Activated naive CD4-positive, alpha-beta T cell treated with anti-CD3 and anti-CD28 coated beads, Interleukin-2, amount 50 U/mL, for 72 hours (primary cell): Measurements from ENCODE around the gene ZNF674. TPM values are rescaled to one million over a fixed set of nuclear protein-coding genes. Genes with fewer than 3 reads are reported as not detected.
A peak's percentile ranks its signal among the peaks of the same experiment; 100 is the strongest.
"Not testable (repeated sequence)": the region's sequence is repeated elsewhere in the genome, so short reads cannot be mapped to it uniquely, and the experiment has no call there.

Source experiments
- ATAC-seq, 2 donors: fragments of 150-1000 bp; cut with Tn5 transposase; 2 replicates each; pipeline ENCODE4 v1.10.0; 2021; ENCODE audit warnings: mild to moderate bottlenecking in 2 of 2, moderate library complexity in 2 of 2
- DNase-seq, 2 donors: peaks; one replicate each; pipeline ENCODE4 v3.0.0; 2021 to 2022; ENCODE audit warnings: low spot score in 2 of 2
- H3K27ac Mint-ChIP-seq, 2 donors: one replicate each; pipeline ENCODE4 v1.8.0; 2022; ENCODE audit warnings: mild to moderate bottlenecking in 2 of 2, mixed read lengths in 2 of 2
- H3K36me3 Mint-ChIP-seq, 2 donors: one replicate each; pipeline ENCODE4 v1.8.0; 2022; ENCODE audit warnings: mixed read lengths in 2 of 2
- H3K9me3 Mint-ChIP-seq, 2 donors: one replicate each; pipeline ENCODE4 v1.8.0; 2022; ENCODE audit warnings: mixed read lengths in 2 of 2
- total RNA-seq, 2 donors: library from RNA; stranded (reverse); gene quantifications; one replicate each; pipeline ENCODE4 v1.2.3, GENCODE V29; 2022

ZNF674 gene
- total RNA-seq, 2 donors from 2014 or later: 2.3 to 3.1 TPM

DNA sequence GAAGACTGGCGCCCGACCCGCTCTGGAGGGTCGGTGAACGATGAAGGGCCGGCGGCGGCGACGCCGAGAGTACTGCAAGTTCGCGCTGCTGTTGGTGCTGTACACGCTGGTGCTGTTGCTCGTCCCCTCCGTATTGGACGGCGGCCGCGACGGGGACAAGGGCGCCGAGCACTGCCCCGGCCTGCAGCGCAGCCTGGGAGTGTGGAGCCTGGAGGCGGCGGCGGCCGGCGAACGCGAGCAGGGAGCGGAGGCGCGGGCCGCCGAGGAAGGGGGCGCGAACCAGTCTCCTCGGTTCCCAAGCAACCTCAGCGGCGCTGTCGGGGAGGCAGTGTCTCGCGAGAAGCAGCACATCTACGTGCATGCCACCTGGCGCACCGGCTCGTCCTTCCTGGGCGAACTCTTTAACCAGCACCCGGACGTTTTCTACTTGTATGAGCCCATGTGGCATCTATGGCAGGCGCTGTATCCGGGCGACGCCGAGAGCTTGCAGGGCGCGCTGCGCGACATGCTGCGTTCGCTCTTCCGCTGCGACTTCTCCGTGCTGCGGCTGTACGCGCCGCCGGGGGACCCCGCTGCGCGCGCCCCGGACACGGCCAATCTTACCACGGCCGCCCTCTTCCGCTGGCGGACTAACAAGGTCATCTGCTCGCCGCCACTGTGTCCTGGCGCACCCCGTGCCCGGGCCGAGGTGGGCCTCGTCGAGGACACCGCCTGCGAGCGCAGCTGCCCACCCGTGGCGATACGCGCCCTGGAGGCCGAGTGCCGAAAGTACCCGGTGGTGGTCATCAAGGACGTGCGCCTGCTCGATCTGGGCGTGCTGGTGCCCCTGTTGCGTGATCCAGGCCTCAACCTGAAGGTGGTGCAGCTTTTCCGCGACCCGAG, 28.9 kb upstream of the ZNF674 start:
- no peaks in the 10 kb centered on the region for H3K9me3 Mint-ChIP-seq
- no peaks in the 10 kb centered on the region for H3K36me3 Mint-ChIP-seq
- ATAC-seq (peak; percentile 26 to 57), DNase-seq (peak in 1 of 2 donors; percentile 44)
- peak overlapping the region in 1 of 2 donors; percentile 90 for H3K27ac Mint-ChIP-seq

DNA sequence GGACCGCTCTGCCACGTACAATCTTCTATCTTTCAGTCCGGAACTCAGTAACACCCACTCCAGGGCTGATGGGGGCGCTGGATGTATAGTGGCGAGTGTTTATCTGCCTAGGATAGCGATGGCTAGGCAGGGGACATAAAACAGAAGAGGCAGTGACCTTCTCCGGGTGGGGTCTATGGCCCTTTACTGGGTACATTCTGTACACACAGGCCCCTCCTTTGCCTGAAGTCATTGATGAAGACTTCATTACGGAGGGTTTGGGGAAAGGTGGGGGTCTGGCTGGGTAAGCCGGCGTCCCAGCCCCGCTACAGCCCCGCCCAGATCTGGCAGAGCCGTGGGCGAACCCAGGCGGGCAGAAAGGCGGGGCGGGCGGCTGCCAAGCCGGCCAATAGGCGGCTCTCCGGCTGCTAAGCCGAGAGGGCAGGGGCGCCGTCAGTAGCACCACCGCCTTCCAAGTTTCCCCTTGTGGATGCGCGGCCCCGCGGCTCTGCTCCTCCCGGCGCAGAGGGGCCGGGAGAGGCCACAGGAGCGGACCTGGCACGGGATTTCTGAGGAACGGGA, 28.2 kb upstream of the ZNF674 start, which contains the start of gene CHST7:
Gene CHST7 (plus strand): TSS at position 435 of the 561 bp plus-strand sequence. CDS start 167 bp downstream, outside the sequence.
- H3K9me3 Mint-ChIP-seq: no peaks in the 10 kb centered on the region
- ATAC-seq (peak; percentile 27 to 61), DNase-seq (peak in 1 of 2 donors; percentile 33)
- no peaks in the 10 kb centered on the region for H3K36me3 Mint-ChIP-seq
- H3K27ac Mint-ChIP-seq: peak within 1 kb of the TSS; percentile 32 to 90

DNA sequence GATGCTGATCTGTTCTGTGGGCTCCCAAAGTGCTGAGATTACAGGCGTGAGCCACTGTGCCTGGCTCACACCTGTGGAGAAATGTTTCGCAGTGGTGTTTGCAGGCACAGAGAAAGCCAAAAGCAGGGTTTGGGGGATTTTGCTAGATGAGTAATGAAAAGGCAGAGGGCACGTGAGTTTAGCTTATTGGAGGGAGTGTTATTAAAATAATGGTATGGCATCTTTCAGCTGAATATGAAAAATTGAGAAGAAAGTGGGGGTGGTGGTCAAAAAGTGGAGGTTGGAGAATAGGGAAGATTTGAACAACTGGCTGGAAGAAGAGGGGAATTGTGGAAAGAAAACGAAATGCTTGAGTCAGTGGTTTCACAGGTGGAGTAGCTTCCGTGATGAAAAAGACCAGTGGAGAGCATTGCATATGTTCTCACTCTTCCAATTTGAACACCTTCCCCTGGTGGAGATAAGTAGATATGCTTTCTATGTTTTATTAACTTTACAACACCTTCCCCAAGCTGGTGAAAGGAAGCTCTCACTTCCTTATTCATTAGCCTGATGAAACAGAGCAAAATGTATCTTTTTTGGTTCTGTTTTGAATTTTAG, 27.2 kb upstream of the ZNF674 start:
- Mint-ChIP-seq H3K27ac (peak overlapping the region; percentile 53 to 90), H3K9me3 (no peaks in the 10 kb centered on the region), H3K36me3 (no peaks in the 10 kb centered on the region)
- ATAC-seq (peak; percentile 64 to 76), DNase-seq (peak in 1 of 2 donors; percentile 12)

GRCh38 chrX:46571423-46572339, 26.5 kb upstream of the ZNF674 start:
- no peak for DNase-seq
- Mint-ChIP-seq H3K27ac (peak overlapping the region; percentile 53 to 90), H3K36me3 (no peaks in the 10 kb centered on the region), H3K9me3 (no peaks in the 10 kb centered on the region)
- ATAC-seq: peak in 1 of 2 donors; percentile 71

GRCh38 chrX:46569621-46570020, 24.4 kb upstream of the ZNF674 start:
- DNase-seq (no peak), ATAC-seq (no peak)
- Mint-ChIP-seq H3K9me3 (no peaks in the 10 kb centered on the region), H3K36me3 (no peaks in the 10 kb centered on the region), H3K27ac (no peak overlapping the region)

DNA sequence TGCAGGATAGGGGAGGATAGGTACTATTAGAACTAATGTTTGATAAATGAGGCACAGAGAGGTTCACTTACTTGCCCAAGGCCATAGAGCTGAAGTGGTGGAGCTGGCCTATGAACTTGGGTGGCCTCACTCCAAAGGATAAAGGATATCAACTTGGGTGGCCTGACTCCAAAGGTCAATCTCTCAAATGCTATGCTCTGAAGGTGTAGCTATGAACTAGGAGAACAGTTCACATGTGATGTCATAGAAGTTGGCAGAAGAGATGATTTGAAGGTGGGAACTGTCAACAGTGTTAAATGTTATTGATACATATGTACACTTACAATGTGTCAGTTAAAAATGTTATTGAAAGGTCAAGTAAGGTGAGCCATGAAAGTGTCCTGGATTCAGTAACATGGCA, 22.2 kb upstream of the ZNF674 start:
- DNase-seq (no peak), ATAC-seq (no peak)
- Mint-ChIP-seq H3K36me3 (no peaks in the 10 kb centered on the region), H3K9me3 (no peaks in the 10 kb centered on the region), H3K27ac (no peak overlapping the region)

DNA sequence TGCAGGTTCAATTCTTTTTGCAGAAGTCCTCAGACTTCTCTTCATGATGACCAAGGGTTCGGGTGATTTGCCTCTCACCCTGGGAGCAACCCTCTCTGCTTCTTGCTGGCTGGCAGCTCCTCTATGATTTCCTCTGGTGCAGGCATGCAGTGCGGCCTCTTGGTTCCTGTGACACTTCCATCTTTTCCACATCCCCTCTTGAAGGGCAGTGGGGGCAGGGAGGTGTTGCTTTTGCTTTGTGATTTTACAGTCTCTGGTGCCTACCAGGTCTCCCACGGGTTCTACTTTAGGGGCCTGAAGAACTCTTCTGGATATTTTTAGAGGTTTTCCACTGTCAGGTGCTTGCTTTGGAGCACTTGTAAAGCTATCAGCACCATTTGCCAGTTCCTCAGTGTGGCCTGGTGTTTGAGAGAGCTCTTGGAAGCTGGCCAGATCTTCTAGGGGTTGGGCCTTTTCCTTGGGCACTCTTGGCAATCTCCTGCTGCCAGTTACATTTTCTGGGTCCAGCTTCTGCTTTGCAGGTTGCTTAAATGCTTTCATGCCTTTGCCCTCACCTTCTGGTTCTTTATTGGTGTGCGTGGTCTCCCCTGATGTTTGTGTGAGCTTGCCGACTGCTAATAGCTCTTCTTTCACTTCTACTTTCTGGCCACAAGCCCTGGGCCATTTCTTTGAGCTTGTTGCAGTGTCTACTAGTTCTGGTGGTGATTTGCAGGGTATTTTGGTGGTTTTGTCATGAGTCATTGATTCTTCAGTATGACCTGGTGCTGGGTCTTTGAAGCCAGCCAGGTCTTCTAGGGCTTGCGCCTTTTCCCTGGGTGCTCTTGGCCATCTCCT, 16.8 kb upstream of the ZNF674 start:
- no peaks in the 10 kb centered on the region for H3K9me3 Mint-ChIP-seq
- H3K36me3 Mint-ChIP-seq: no peaks in the 10 kb centered on the region
- peak; percentile 84 to 95 for ATAC-seq
- no peak for DNase-seq
- no peak overlapping the region for H3K27ac Mint-ChIP-seq

DNA sequence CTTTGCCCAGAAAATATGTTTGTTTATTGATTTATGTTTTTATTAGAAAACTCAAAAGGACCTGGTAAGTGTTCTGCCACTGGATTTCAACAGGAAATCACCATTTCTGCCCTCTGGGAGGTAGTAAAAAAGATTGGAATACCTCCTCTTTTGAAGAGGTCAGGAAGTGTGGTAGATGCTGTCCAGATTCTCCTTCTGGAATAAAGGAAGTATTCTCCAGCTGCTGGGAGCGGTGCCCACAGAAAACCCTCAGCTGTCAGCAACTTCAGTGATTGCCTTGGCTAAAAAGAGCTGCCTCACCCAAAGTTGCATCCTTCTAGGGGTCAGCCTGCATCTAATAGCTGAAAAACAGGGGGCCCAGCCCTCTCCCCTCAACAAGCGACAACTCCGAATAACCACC, 13.8 kb upstream of the ZNF674 start:
- H3K36me3 Mint-ChIP-seq: no peaks in the 10 kb centered on the region
- ATAC-seq (no peak), DNase-seq (no peak)
- no peaks in the 10 kb centered on the region for H3K9me3 Mint-ChIP-seq
- no peak overlapping the region for H3K27ac Mint-ChIP-seq

- Mint-ChIP-seq H3K9me3 (no peaks in the 10 kb centered on the region), H3K36me3 (no peaks in the 10 kb centered on the region), H3K27ac (no peak overlapping the region)
These were observed 9.7 kb upstream of the ZNF674 start for GRCh38 chrX:46554942-46555341.

DNA sequence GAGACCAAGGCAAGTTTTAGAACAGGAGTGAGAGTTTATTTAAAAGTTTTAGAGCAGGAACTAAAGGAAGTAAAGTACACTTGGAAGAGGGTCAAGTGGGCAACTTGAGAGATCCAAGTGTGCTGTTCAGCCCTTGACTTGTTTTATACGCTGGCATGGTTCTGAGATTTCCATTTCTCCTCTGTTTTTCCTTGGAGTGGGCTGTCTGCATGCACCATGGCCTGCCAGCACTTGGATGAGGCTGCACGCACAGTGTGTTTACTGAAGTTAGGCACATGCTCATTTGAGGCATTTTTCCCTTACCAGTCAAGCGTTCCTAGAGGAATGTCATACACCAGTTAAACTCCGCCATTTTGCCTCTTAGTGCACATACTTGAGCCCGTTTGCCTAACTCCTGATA, 8.7 kb upstream of the ZNF674 start:
- Mint-ChIP-seq H3K9me3 (no peaks in the 10 kb centered on the region), H3K27ac (no peak overlapping the region), H3K36me3 (peaks cover 0 to 2% of the 10 kb centered on the region in 2 donors)
- DNase-seq (no peak), ATAC-seq (no peak)

More at GRCh38 chrX:46554942-46555341, 9.7 kb upstream of the ZNF674 start:
- DNase-seq (no peak), ATAC-seq (no peak)

DNA sequence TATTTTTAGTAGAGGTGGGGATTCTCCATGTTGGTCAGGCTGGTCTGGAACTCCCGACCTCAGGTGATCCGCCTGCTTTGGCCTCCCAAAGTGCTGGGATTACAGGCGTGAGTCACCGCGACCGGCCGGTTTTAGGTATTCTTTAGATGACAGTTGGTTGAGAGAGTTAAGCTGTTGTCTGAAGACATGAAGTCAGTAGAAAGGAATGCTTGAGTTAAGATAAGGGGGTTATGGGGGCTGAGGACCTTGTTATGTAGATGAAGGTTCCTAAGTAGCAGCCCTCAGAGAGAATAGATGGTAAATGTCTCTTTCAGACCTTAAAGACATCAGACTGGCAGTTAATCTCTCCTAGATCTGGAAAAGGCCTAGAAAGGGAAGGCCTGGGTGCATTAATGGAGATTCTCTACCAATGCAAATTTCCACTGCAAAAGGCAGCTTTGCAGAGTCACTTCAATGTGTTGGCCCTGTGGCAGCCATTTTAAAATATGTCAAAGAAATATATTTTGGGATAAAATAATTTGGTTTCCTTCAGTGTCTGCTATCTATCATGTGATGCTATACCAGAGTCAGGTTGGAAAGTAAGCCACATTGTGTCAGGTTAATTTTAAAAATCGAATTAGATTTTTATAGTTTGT, 6.4 kb upstream of the ZNF674 start:
- Mint-ChIP-seq H3K36me3 (peaks cover 0 to 6% of the 10 kb centered on the region in 2 donors), H3K9me3 (no peaks in the 10 kb centered on the region), H3K27ac (no peak overlapping the region)
- ATAC-seq (no peak), DNase-seq (no peak)

DNA sequence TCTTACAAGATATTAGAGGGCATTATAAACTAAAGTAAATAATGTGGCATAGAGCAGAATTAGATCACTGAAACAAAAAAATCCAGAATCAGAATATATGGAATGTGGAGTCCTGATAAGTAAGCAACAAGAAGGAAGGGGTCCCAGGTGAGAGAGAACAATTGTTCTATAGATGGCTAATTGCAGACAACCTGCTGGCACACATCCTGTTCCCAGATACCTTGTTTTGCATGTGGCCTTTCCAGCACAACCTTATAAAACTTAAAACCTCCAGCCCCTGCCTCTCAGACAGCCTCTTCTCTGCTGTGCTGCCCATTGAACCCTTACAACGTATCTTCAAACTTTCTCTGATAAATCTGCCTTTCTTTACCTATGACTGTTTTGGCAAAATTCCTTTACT, 4.7 kb upstream of the ZNF674 start:
- no peak for DNase-seq
- peaks cover 4 to 6% of the 10 kb centered on the region in 2 donors for H3K36me3 Mint-ChIP-seq
- H3K27ac Mint-ChIP-seq: no peak overlapping the region
- ATAC-seq: no peak
- H3K9me3 Mint-ChIP-seq: no peaks in the 10 kb centered on the region

DNA sequence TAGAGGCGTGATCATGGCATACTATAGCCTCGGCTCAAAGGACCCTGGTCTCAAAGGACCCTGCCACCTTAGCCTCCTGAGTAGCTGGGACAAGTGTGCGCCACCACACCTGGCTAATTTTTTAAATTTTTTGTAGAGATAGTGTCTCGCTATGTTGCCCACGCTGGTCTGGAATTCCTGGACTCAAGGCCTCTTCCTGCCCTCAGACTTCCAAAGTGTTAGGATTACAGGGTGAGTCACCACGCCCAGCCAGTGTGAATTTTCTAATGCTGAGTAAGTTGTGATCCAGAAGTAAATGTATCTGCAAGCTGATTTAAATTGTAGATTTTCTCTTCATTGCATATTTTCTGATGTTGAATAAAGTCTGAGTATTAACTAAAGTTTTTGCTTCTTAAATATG, 2.6 kb upstream of the ZNF674 start:
- no peak for DNase-seq
- H3K36me3 Mint-ChIP-seq: peaks cover 4 to 6% of the 10 kb centered on the region in 2 donors
- ATAC-seq: no peak
- H3K9me3 Mint-ChIP-seq: no peaks in the 10 kb centered on the region
- H3K27ac Mint-ChIP-seq: no peak overlapping the region

GRCh38 chrX:46544527-46544926, 694 bp downstream of the ZNF674 start:
- peak overlapping the region; percentile 86 to 96 for H3K27ac Mint-ChIP-seq

GRCh38 chrX:46543441-46543840, 1.8 kb downstream of the ZNF674 start:
- no peaks in the 10 kb centered on the region for H3K9me3 Mint-ChIP-seq
- no peak for ATAC-seq
- H3K36me3 Mint-ChIP-seq: peaks cover 0 to 4% of the 10 kb centered on the region in 2 donors
- no peak overlapping the region for H3K27ac Mint-ChIP-seq
- no peak for DNase-seq

More at GRCh38 chrX:46544527-46544926, 694 bp downstream of the ZNF674 start:
- H3K36me3 Mint-ChIP-seq, DNase-seq, H3K9me3 Mint-ChIP-seq: not testable (repeated sequence)
- peak in 1 of 2 donors; percentile 58 for ATAC-seq
